Tibial artery (tissue), 4 donors: Measurements from ENCODE around the gene KCNK5.

Experiments used
- DNase-seq, 2 donors: peaks; one replicate each; pipeline ENCODE4 v3.0.0-alpha.2; 2019
- H3K27ac ChIP-seq, 2 donors: fragments of 200-600 bp; sonication (generic) in 1 of 2; 1 replicate in 1 of 2; 2 replicates in 1 of 2; pipeline ENCODE4 v1.5.1; 2018 to 2019; ENCODE audit warnings: mild to moderate bottlenecking in 1 of 2
- H3K27me3 ChIP-seq, 2 donors: fragments of 200-600 bp; sonication (generic) in 1 of 2; one replicate each; pipeline versions ENCODE4 v1.5.1 to v1.6.0; 2016 to 2019
- H3K36me3 ChIP-seq, 3 donors: fragments of 200-600 bp; sonication (generic) in 2 of 3; one replicate each; pipeline ENCODE4 v1.5.1; 2016 to 2019; ENCODE audit warnings: mild to moderate bottlenecking in 2 of 3
- H3K4me1 ChIP-seq, 4 donors: fragments of 200-600 bp; sonication (generic) in 2 of 4; 1 replicate in 3 of 4; 2 replicates in 1 of 4; pipeline ENCODE4 v1.5.1; 2016 to 2019
- H3K4me3 ChIP-seq, 2 donors: fragments of 200-600 bp; sonication (generic) in 1 of 2; 1 replicate in 1 of 2; 2 replicates in 1 of 2; pipeline ENCODE4 v1.5.1; 2018 to 2019; ENCODE audit warnings: mild to moderate bottlenecking in 2 of 2
- H3K9me3 ChIP-seq, 3 donors: fragments of 200-600 bp; sonication (generic) in 1 of 3; one replicate each; pipeline ENCODE4 v1.5.1; 2016 to 2019
- CTCF ChIP-seq, 2 experiments: fragments of 200-600 bp in 1 of 2; fragments of 450-650 bp in 1 of 2; IDR thresholded peaks; one replicate each; pipeline ENCODE4 v1.5.1; 2017 to 2019; ENCODE audit warnings: antibody characterized with exemption in 2 of 2, mild to moderate bottlenecking in 1 of 2, moderate library complexity in 1 of 2
- intact Hi-C: fragments of 100-400 bp; cut with DNase I; formaldehyde crosslinking; loops from one replicate; pipeline ENCODE4 v1.15.0; 2023; ENCODE audit warnings: low total_unique reads

KCNK5 gene

GRCh38 chr6:39223061-39223460, 6.2 kb downstream of the KCNK5 start:
- no peak overlapping the region for H3K4me3 ChIP-seq
- H3K27me3 ChIP-seq = peaks cover 0 to 18% of the 10 kb centered on the region in 2 donors
- TF ChIP-seq CTCF (IDR thresholded peaks at IDR 0.05) = no peak
- H3K36me3 ChIP-seq = no peaks in the 10 kb centered on the region
- intact Hi-C loops = no loop called here
- H3K4me1 ChIP-seq = peaks cover 0 to under 1% (median 0%) of the 10 kb centered on the region in 4 donors
- no peak for DNase-seq
- no peaks in the 10 kb centered on the region for H3K9me3 ChIP-seq
- no peak overlapping the region for H3K27ac ChIP-seq

GRCh38 chr6:39221779-39222641, 7.3 kb downstream of the KCNK5 start:
- Histone ChIP-seq H3K27me3 (peaks cover 0 to 9% of the 10 kb centered on the region in 2 donors), H3K4me1 (peaks cover 0 to 11% (median 3%) of the 10 kb centered on the region in 4 donors)
- TF ChIP-seq CTCF (IDR thresholded peaks at IDR 0.05) = no peak

GRCh38 chr6:39221115-39221514, 8.2 kb downstream of the KCNK5 start:
- Histone ChIP-seq H3K27me3 (peaks cover 0 to under 1% of the 10 kb centered on the region in 2 donors), H3K27ac (no peak overlapping the region), H3K4me1 (peaks cover 0 to 11% (median 3%) of the 10 kb centered on the region in 4 donors), H3K4me3 (no peak overlapping the region), H3K36me3 (no peaks in the 10 kb centered on the region), H3K9me3 (no peaks in the 10 kb centered on the region)
- TF ChIP-seq CTCF (IDR thresholded peaks at IDR 0.05) = no peak
- no peak for DNase-seq
- intact Hi-C loops = no loop called here

More at GRCh38 chr6:39221779-39222641, 7.3 kb downstream of the KCNK5 start:
- H3K9me3 ChIP-seq = no peaks in the 10 kb centered on the region
- DNase-seq = no peak
- H3K4me3 ChIP-seq = no peak overlapping the region
- H3K36me3 ChIP-seq = no peaks in the 10 kb centered on the region
- H3K27ac ChIP-seq = no peak overlapping the region
- intact Hi-C loops = no loop called here

GRCh38 chr6:39218868-39219567, 10.3 kb downstream of the KCNK5 start:
- Histone ChIP-seq H3K4me1 (peaks cover 0 to 24% (median 11%) of the 10 kb centered on the region in 4 donors), H3K4me3 (no peak overlapping the region), H3K27me3 (no peaks in the 10 kb centered on the region), H3K36me3 (no peaks in the 10 kb centered on the region), H3K9me3 (no peaks in the 10 kb centered on the region), H3K27ac (no peak overlapping the region)
- TF ChIP-seq CTCF (IDR thresholded peaks at IDR 0.05) = no peak
- intact Hi-C loops = no loop called here
- DNase-seq = no peak

- Histone ChIP-seq H3K4me1 (peaks cover 0 to 24% (median 11%) of the 10 kb centered on the region in 4 donors), H3K9me3 (no peaks in the 10 kb centered on the region), H3K27me3 (no peaks in the 10 kb centered on the region), H3K27ac (no peak overlapping the region), H3K36me3 (no peaks in the 10 kb centered on the region), H3K4me3 (no peak overlapping the region)
- intact Hi-C loops = no loop called here
- DNase-seq = no peak
- TF ChIP-seq CTCF (IDR thresholded peaks at IDR 0.05) = no peak
These were observed 12.0 kb downstream of the KCNK5 start for GRCh38 chr6:39217177-39217864.
